IMR-90 (cell line): ENCODE data around the gene ADGRL3.

Source experiments
- CHD1 ChIP-seq: IDR thresholded peaks from 2 replicates; pipeline ENCODE4 v1.6.1; 2012; ENCODE audit warnings: low read depth, low read length, improper control_type of control experiment
- CTCF ChIP-seq: conservative IDR thresholded peaks from 2 replicates; pipeline ENCODE4 v1.5.1; 2012; ENCODE audit warnings: mild to moderate bottlenecking, low read depth, low read length, improper control_type of control experiment
- ELK1 ChIP-seq: fragments of 150-350 bp; IDR thresholded peaks from 2 replicates; pipeline ENCODE4 v1.6.1; 2016; ENCODE audit warnings: low read depth, mild to moderate bottlenecking, low read length, moderate library complexity, borderline replicate concordance
- MAFK ChIP-seq: IDR thresholded peaks from 2 replicates; pipeline ENCODE4 v1.6.1; 2012; ENCODE audit warnings: low read depth, low read length, improper control_type of control experiment
- MXI1 ChIP-seq: IDR thresholded peaks from 2 replicates; pipeline ENCODE4 v1.6.1; 2012; ENCODE audit warnings: low read depth, mild to moderate bottlenecking, low read length, moderate library complexity, borderline replicate concordance

- no peak for TF ChIP-seq MXI1
- TF ChIP-seq CHD1, result no peak
- TF ChIP-seq CTCF, result no peak
- no peak for TF ChIP-seq ELK1
- no peak for TF ChIP-seq MAFK
These were observed 666.4 kb downstream of the ADGRL3 start for GRCh38 chr4:61866378-61867030.
